Fibroblast of lung (primary cell): ENCODE data around the gene PTPRM. TPM values are rescaled to one million over a fixed set of nuclear protein-coding genes. Genes with fewer than 3 reads are reported as not detected.

Experiments used
- DNase-seq, 2 donors: peaks; one replicate each; pipeline versions ENCODE4 v3.0.0 to v3.0.0-alpha.2; 2010; ENCODE audit warnings: low read depth in 2 of 2
- H2AFZ ChIP-seq: 2 replicates; pipeline ENCODE4 v1.5.1; 2012; ENCODE audit warnings: low read length, control low read depth, inconsistent platforms
- H3K27ac ChIP-seq: 2 replicates; pipeline ENCODE4 v1.5.1; 2011; ENCODE audit warnings: low read length, control low read depth; ENCODE audit not compliant: insufficient read depth
- H3K27me3 ChIP-seq: 2 replicates; pipeline ENCODE4 v1.5.1; 2011; ENCODE audit warnings: mild to moderate bottlenecking, low read length; ENCODE audit not compliant: control insufficient read depth, insufficient read depth
- H3K36me3 ChIP-seq: 2 replicates; pipeline ENCODE4 v1.5.1; 2011; ENCODE audit warnings: low read length; ENCODE audit not compliant: control insufficient read depth, insufficient read depth
- H3K4me1 ChIP-seq: 2 replicates; pipeline ENCODE4 v1.5.1; 2011; ENCODE audit warnings: low read length; ENCODE audit not compliant: control insufficient read depth, insufficient read depth; ENCODE audit errors: extremely low read depth
- H3K4me2 ChIP-seq: 2 replicates; pipeline ENCODE4 v1.5.1; 2011; ENCODE audit warnings: low read length, control low read depth; ENCODE audit not compliant: insufficient read depth; ENCODE audit errors: extremely low read depth
- H3K4me3 ChIP-seq, 4 experiments: fragments of 200-600 bp in 1 of 4; sonication (generic) in 1 of 4; replicated peaks in 1 of 4; 2 replicates each; pipeline ENCODE4 v1.5.1; 2011 to 2016; ENCODE audit warnings: low read length in 4 of 4, low read depth in 3 of 4, mild to moderate bottlenecking in 3 of 4, control low read depth in 2 of 4, inconsistent platforms in 1 of 4, mixed read lengths in 1 of 4; ENCODE audit not compliant: insufficient read depth in 1 of 4; ENCODE audit errors: control extremely low read depth in 1 of 4
- H3K79me2 ChIP-seq: 2 replicates; pipeline ENCODE4 v1.5.1; 2012; ENCODE audit warnings: mild to moderate bottlenecking, low read length, inconsistent platforms; ENCODE audit not compliant: control insufficient read depth, insufficient read depth
- H3K9ac ChIP-seq: 2 replicates; pipeline ENCODE4 v1.5.1; 2011; ENCODE audit warnings: mild to moderate bottlenecking, low read length, control low read depth; ENCODE audit not compliant: insufficient read depth
- H3K9me3 ChIP-seq: 2 replicates; pipeline ENCODE4 v1.5.1; 2012; ENCODE audit warnings: low read depth, low read length; ENCODE audit not compliant: control insufficient read depth, insufficient read depth
- H4K20me1 ChIP-seq: 2 replicates; pipeline ENCODE4 v1.5.1; 2011; ENCODE audit warnings: low read length; ENCODE audit not compliant: control insufficient read depth, insufficient read depth; ENCODE audit errors: extremely low read depth
- CTCF ChIP-seq, 2 donors: IDR thresholded peaks in 1 of 2; conservative IDR thresholded peaks in 1 of 2; 1 replicate in 1 of 2; 2 replicates in 1 of 2; pipeline ENCODE4 v1.5.1; 2011 to 2012; ENCODE audit warnings: low read length in 2 of 2, control low read depth in 1 of 2, inconsistent platforms in 1 of 2, low read depth in 1 of 2, mild to moderate bottlenecking in 1 of 2
- EZH2 ChIP-seq: IDR thresholded peaks from 2 replicates; pipeline ENCODE4 v1.5.1; 2012; ENCODE audit warnings: low read length, control low read depth, mild to moderate bottlenecking; ENCODE audit errors: missing control alignments
- polyA plus RNA-seq, 2 donors: library from polyadenylated mRNA; depleted of rRNA in 1 of 2; stranded (reverse) in 1 of 2; unstranded in 1 of 2; fragments of >200 nt; gene quantifications; 2 replicates each; pipeline ENCODE4 v1.2.1, GENCODE V29; 2011 to 2012; ENCODE audit warnings: missing spikeins in 1 of 2
- total RNA-seq: library from RNA; depleted of rRNA; stranded (reverse); fragments of >200 nt; gene quantifications from 2 replicates; pipeline ENCODE4 v1.2.1, GENCODE V29; 2014

The PTPRM gene
- total and polyA plus RNA-seq, 2 donors (not counting 1 experiment from before 2014, with no cell fraction given) = 86.6 to 87.0 TPM

- Histone ChIP-seq H3K27ac (no peak overlapping the region), H3K4me1 (no peaks in the 10 kb centered on the region), H3K9me3 (no peaks in the 10 kb centered on the region), H3K27me3 (no peaks in the 10 kb centered on the region), H4K20me1 (no peaks in the 10 kb centered on the region), H3K79me2 (no peaks in the 10 kb centered on the region), H3K9ac (no peak overlapping the region), H3K4me3 (no peak overlapping the region), H3K36me3 (no peaks in the 10 kb centered on the region), H3K4me2 (no peak overlapping the region), H2AFZ (no peak overlapping the region)
- peak in 1 of 2 donors; percentile 36 for DNase-seq
- no peak for TF ChIP-seq EZH2
- TF ChIP-seq CTCF (conservative IDR thresholded peaks at IDR 0.05 in 1 of 2, IDR thresholded peaks at IDR 0.05 in 1 of 2; ENCODE audit: low read depth in 1 of 2, low read length in 2 of 2) = no peak
Observed at GRCh38 chr18:7737550-7737949, 170.4 kb downstream of the PTPRM start.

- Histone ChIP-seq H4K20me1 (no peaks in the 10 kb centered on the region), H3K9me3 (no peaks in the 10 kb centered on the region), H3K27ac (no peak overlapping the region), H3K9ac (no peak overlapping the region), H3K4me1 (no peaks in the 10 kb centered on the region), H2AFZ (no peak overlapping the region), H3K36me3 (no peaks in the 10 kb centered on the region), H3K27me3 (no peaks in the 10 kb centered on the region), H3K4me2 (no peak overlapping the region), H3K4me3 (no peak overlapping the region), H3K79me2 (no peaks in the 10 kb centered on the region)
- DNase-seq = peak in 1 of 2 donors; percentile 25
- no peak for TF ChIP-seq EZH2
- no peak for TF ChIP-seq CTCF (conservative IDR thresholded peaks at IDR 0.05 in 1 of 2, IDR thresholded peaks at IDR 0.05 in 1 of 2; ENCODE audit: low read depth in 1 of 2, low read length in 2 of 2)
Observed at GRCh38 chr18:7740821-7741220, 173.7 kb downstream of the PTPRM start.

GRCh38 chr18:7741640-7742039 lies 174.5 kb downstream of the PTPRM start:
- H3K4me2 ChIP-seq = no peak overlapping the region
- no peaks in the 10 kb centered on the region for H3K9me3 ChIP-seq
- H3K4me1 ChIP-seq = no peaks in the 10 kb centered on the region
- TF ChIP-seq EZH2 (no peak), CTCF (conservative IDR thresholded peaks at IDR 0.05 in 1 of 2, IDR thresholded peaks at IDR 0.05 in 1 of 2; ENCODE audit: low read depth in 1 of 2, low read length in 2 of 2) (no peak)
- no peaks in the 10 kb centered on the region for H3K27me3 ChIP-seq
- no peaks in the 10 kb centered on the region for H3K79me2 ChIP-seq
- no peak overlapping the region for H3K27ac ChIP-seq
- no peak for DNase-seq
- no peak overlapping the region for H3K4me3 ChIP-seq
- no peak overlapping the region for H2AFZ ChIP-seq
- H3K9ac ChIP-seq = no peak overlapping the region
- no peaks in the 10 kb centered on the region for H4K20me1 ChIP-seq
- no peaks in the 10 kb centered on the region for H3K36me3 ChIP-seq
